ENCODE results near the gene AK9. TPM values are rescaled to one million over a fixed set of nuclear protein-coding genes. Genes with fewer than 3 reads are reported as not detected.

Gene AK9
- total and polyA plus RNA-seq, 10 of the 15 experiments (the other 5 are each of a cell fraction or from before 2014, with no cell fraction given) = 2.1 to 7.4 (median 4.2) TPM

GRCh38 chr6:109482905-109483734, 207.9 kb downstream of the AK9 start, which contains the start of gene ZBTB24 (continued):
- TF ChIP-seq ZNF274 (IDR thresholded peaks at IDR 0.05; ENCODE audit: insufficient read depth, insufficient read length) = no peak
- no peak for TF ChIP-seq HDGF (IDR thresholded peaks at IDR 0.05)
- TF ChIP-seq BMI1 (IDR thresholded peaks at IDR 0.05; ENCODE audit: borderline replicate concordance) = no peak
- no peak for TF ChIP-seq EED (IDR thresholded peaks at IDR 0.05; ENCODE audit: low read depth)
- peak; percentile 34; the same call in 1 of the 2 replicates for TF ChIP-seq NRF1 (conservative IDR thresholded peaks at IDR 0.05; ENCODE audit: low read depth, low read length)
- no peak for TF ChIP-seq ESRRA (IDR thresholded peaks at IDR 0.05; ENCODE audit: low read length)
- TF ChIP-seq SMC3 (IDR thresholded peaks at IDR 0.05; ENCODE audit: borderline replicate concordance, low read length) = no peak
- TF ChIP-seq POLR2A (IDR thresholded peaks at IDR 0.05; ENCODE audit: low read depth, low read length) = peak; percentile 86
- peak; percentile 46; the same call in 1 of the 2 replicates for TF ChIP-seq POLR2AphosphoS5 (IDR thresholded peaks at IDR 0.05; ENCODE audit: low read length)
- TF ChIP-seq PAX8 (IDR thresholded peaks at IDR 0.05) = no peak
- TF ChIP-seq, protein P1, sequence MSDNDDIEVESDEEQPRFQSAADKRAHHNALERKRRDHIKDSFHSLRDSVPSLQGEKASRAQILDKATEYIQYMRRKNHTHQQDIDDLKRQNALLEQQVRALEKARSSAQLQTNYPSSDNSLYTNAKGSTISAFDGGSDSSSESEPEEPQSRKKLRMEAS (IDR thresholded peaks at IDR 0.05; ENCODE audit: low read depth, low read length) = peak; percentile 80
- peak; percentile 80 for TF ChIP-seq DPF2 (IDR thresholded peaks at IDR 0.05)
- no peak for TF ChIP-seq PBX3 (IDR thresholded peaks at IDR 0.05; ENCODE audit: insufficient replicate concordance, low read depth, low read length)
- TF ChIP-seq STAT1 (conservative IDR thresholded peaks at IDR 0.05) = 0 out of 2 replicates have a peak, but pooled peaks have one; percentile 49
- TF ChIP-seq RB1 (IDR thresholded peaks at IDR 0.05; ENCODE audit: borderline replicate concordance) = peak; percentile 43; the same call in 1 of the 2 replicates
- TF ChIP-seq NFYA (IDR thresholded peaks at IDR 0.05; ENCODE audit: borderline replicate concordance, low read depth, low read length) = no peak

Data from GM12878 (cell line).